CD14-positive monocyte (primary cell): ENCODE results near the gene ERG. TPM values are rescaled to one million over a fixed set of nuclear protein-coding genes. Genes with fewer than 3 reads are reported as not detected.

ENCODE experiments used
- DNase-seq, 3 donors: peaks; one replicate each; pipeline ENCODE4 v3.0.0-alpha.2; 2011 to 2022
- H2AFZ ChIP-seq: 2 replicates; pipeline ENCODE4 v1.6.0; 2012; ENCODE audit warnings: mild to moderate bottlenecking, low read depth, low read length, inconsistent platforms; ENCODE audit not compliant: insufficient read depth, poor library complexity, severe bottlenecking
- H3K27ac ChIP-seq, 2 donors: 1 replicate in 1 of 2; 2 replicates in 1 of 2; pipeline ENCODE4 v1.5.1; 2012 to 2013; ENCODE audit warnings: low read length in 2 of 2, control low read depth in 1 of 2, inconsistent platforms in 1 of 2, low read depth in 1 of 2, mild to moderate bottlenecking in 1 of 2
- H3K27me3 ChIP-seq, 2 donors: one replicate each; pipeline versions ENCODE4 v1.6.0 to v1.6.1; 2011 to 2013; ENCODE audit warnings: low read length in 2 of 2; ENCODE audit not compliant: control insufficient read depth in 2 of 2, insufficient read depth in 2 of 2
- H3K36me3 ChIP-seq, 2 donors: replicated peaks in 1 of 2; 1 replicate in 1 of 2; 2 replicates in 1 of 2; pipeline versions ENCODE4 v1.5.1 to v1.6.1; 2012 to 2013; ENCODE audit warnings: low read length in 2 of 2, control low read depth in 1 of 2, inconsistent platforms in 1 of 2, mild to moderate bottlenecking in 1 of 2; ENCODE audit not compliant: insufficient read depth in 2 of 2, control insufficient read depth in 1 of 2
- H3K4me1 ChIP-seq, 2 donors: 1 replicate in 1 of 2; 2 replicates in 1 of 2; pipeline versions ENCODE4 v1.5.1 to v1.6.1; 2012 to 2013; ENCODE audit warnings: low read length in 2 of 2, control low read depth in 1 of 2, inconsistent platforms in 1 of 2, mild to moderate bottlenecking in 1 of 2, moderate library complexity in 1 of 2; ENCODE audit not compliant: insufficient read depth in 2 of 2, control insufficient read depth in 1 of 2
- H3K4me2 ChIP-seq: replicated peaks from 2 replicates; pipeline ENCODE3; 2012; ENCODE audit warnings: low read length, moderate library complexity, mild to moderate bottlenecking; ENCODE audit not compliant: poor library complexity, severe bottlenecking; ENCODE audit errors: extremely low read depth
- H3K4me3 ChIP-seq, 3 experiments: fragments of 200-600 bp in 1 of 3; sonication (generic) in 1 of 3; replicated peaks in 1 of 3; 1 replicate in 2 of 3; 2 replicates in 1 of 3; pipeline ENCODE4 v1.5.1; 2011 to 2013; ENCODE audit warnings: low read length in 3 of 3, mild to moderate bottlenecking in 3 of 3, control low read depth in 2 of 3, low read depth in 2 of 3, inconsistent platforms in 1 of 3, moderate library complexity in 1 of 3
- H3K79me2 ChIP-seq: 2 replicates; pipeline ENCODE4 v1.6.0; 2012; ENCODE audit warnings: mild to moderate bottlenecking, control low read depth, inconsistent platforms, low read length, moderate library complexity; ENCODE audit not compliant: insufficient read depth
- H3K9ac ChIP-seq: 2 replicates; pipeline ENCODE4 v1.6.0; 2017; ENCODE audit warnings: low read length, mild to moderate bottlenecking; ENCODE audit not compliant: insufficient read depth, poor library complexity, severe bottlenecking
- H3K9me3 ChIP-seq, 2 donors: replicated peaks in 1 of 2; 1 replicate in 1 of 2; 2 replicates in 1 of 2; pipeline versions ENCODE4 v1.5.1 to v1.6.1; 2012 to 2013; ENCODE audit warnings: low read length in 2 of 2, control low read depth in 1 of 2; ENCODE audit not compliant: control insufficient read depth in 1 of 2, insufficient read depth in 1 of 2
- H4K20me1 ChIP-seq: 2 replicates; pipeline ENCODE4 v1.6.0; 2012; ENCODE audit warnings: mild to moderate bottlenecking, low read length, control low read depth, moderate library complexity; ENCODE audit not compliant: insufficient read depth
- H3K27ac Mint-ChIP-seq, 7 donors: one replicate each; pipeline ENCODE4 v1.8.0; 2020; ENCODE audit warnings: mild to moderate bottlenecking in 7 of 7, mixed read lengths in 7 of 7, moderate library complexity in 6 of 7, inconsistent platforms in 2 of 7
- H3K27me3 Mint-ChIP-seq, 3 donors: one replicate each; pipeline ENCODE4 v1.8.0; 2021 to 2022; ENCODE audit warnings: low read depth in 3 of 3, mild to moderate bottlenecking in 3 of 3, mixed read lengths in 3 of 3, moderate library complexity in 3 of 3, inconsistent platforms in 1 of 3
- H3K36me3 Mint-ChIP-seq, 2 donors: one replicate each; pipeline ENCODE4 v1.8.0; 2020; ENCODE audit warnings: mixed read lengths in 2 of 2, inconsistent platforms in 1 of 2, mild to moderate bottlenecking in 1 of 2
- H3K4me1 Mint-ChIP-seq: one replicate; pipeline ENCODE4 v1.8.0; 2020; ENCODE audit warnings: mild to moderate bottlenecking, mixed read lengths
- H3K4me3 Mint-ChIP-seq, 2 donors: one replicate each; pipeline ENCODE4 v1.8.0; 2020; ENCODE audit warnings: mild to moderate bottlenecking in 2 of 2, mixed read lengths in 2 of 2, moderate library complexity in 1 of 2
- H3K9me3 Mint-ChIP-seq, 7 donors: one replicate each; pipeline ENCODE4 v1.8.0; 2020 to 2022; ENCODE audit warnings: mixed read lengths in 7 of 7, mild to moderate bottlenecking in 6 of 7, moderate library complexity in 6 of 7, inconsistent platforms in 2 of 7
- WGBS: methylation state at CpG from one replicate; pipeline ENCODE4 v1.1.5; 2013; ENCODE audit warnings: missing lambda C conversion rate; ENCODE audit not compliant: insufficient coverage; 5-methylcytosine and 5-hydroxymethylcytosine counted together
- intact Hi-C, 2 donors: fragments of 100-400 bp; cut with micrococcal nuclease; formaldehyde crosslinking; loops; one replicate each; pipeline versions ENCODE4 v1.15.0 to v1.15.1; 2023
- polyA plus RNA-seq, 3 donors: library from polyadenylated mRNA; depleted of rRNA in 1 of 3; unstranded in 2 of 3; stranded (reverse) in 1 of 3; fragments of 300-500 nt in 2 of 3; fragments of >200 nt in 1 of 3; fragmentation: Illumina TruSeq in 2 of 3; gene quantifications; 1 replicate in 2 of 3; 2 replicates in 1 of 3; pipeline ENCODE4 v1.2.3, GENCODE V29; 2012 to 2021
- TF ChIP-seq, protein P1 (sequence below): fragments of 200-600 bp; IDR thresholded peaks from one replicate; pipeline ENCODE4 v1.8.0; 2022; ENCODE audit warnings: antibody characterized with exemption, mild to moderate bottlenecking

Gene ERG
- polyA plus RNA-seq, 3 donors: 0.16 to 0.22 TPM; not detected in 1

DNA sequence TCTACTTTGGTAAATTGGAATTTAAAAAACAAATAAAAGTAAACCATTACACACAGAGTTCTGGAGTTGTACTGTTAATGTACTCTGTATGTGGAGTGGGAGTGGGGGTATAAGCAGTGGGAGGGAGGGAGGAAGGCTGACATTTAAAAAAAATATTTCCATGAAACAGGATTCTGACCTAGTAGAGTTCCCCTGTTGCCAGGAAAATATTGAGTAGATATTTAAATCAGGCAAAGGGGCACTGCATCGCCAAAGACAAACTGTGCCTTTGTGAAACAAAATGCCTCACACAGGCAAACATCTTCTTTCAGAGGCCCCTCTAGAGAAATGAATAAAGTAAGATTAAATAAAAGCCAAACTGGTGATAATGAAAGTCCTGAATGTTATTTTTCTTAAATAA, 87.8 kb downstream of the ERG start:
- intact Hi-C loops: no loop called here
- H3K9me3 Mint-ChIP-seq: peaks cover 0 to 6% (median 2%) of the 10 kb centered on the region in 7 donors
- H3K4me1 ChIP-seq: peaks cover 2 to 6% of the 10 kb centered on the region in 2 donors
- H3K27me3 Mint-ChIP-seq: no peaks in the 10 kb centered on the region
- no peak for DNase-seq
- H3K4me1 Mint-ChIP-seq: peaks cover 19% of the 10 kb centered on the region
- no peak overlapping the region for H3K27ac ChIP-seq
- no peak overlapping the region for H3K4me3 Mint-ChIP-seq
- H3K9me3 ChIP-seq: peaks cover 0 to 4% of the 10 kb centered on the region in 2 donors
- peaks cover 0 to 3% of the 10 kb centered on the region in 2 donors for H3K36me3 Mint-ChIP-seq
- H2AFZ ChIP-seq: no peak overlapping the region
- no peak overlapping the region for H3K27ac Mint-ChIP-seq
- H3K79me2 ChIP-seq: no peaks in the 10 kb centered on the region
- no CpG with 5 or more reads among the region's 1 CpG for WGBS
- no peaks in the 10 kb centered on the region for H3K36me3 ChIP-seq
- no peak overlapping the region for H3K9ac ChIP-seq
- no peak overlapping the region for H3K4me3 ChIP-seq
- no peak overlapping the region for H3K4me2 ChIP-seq
- TF ChIP-seq, protein P1, sequence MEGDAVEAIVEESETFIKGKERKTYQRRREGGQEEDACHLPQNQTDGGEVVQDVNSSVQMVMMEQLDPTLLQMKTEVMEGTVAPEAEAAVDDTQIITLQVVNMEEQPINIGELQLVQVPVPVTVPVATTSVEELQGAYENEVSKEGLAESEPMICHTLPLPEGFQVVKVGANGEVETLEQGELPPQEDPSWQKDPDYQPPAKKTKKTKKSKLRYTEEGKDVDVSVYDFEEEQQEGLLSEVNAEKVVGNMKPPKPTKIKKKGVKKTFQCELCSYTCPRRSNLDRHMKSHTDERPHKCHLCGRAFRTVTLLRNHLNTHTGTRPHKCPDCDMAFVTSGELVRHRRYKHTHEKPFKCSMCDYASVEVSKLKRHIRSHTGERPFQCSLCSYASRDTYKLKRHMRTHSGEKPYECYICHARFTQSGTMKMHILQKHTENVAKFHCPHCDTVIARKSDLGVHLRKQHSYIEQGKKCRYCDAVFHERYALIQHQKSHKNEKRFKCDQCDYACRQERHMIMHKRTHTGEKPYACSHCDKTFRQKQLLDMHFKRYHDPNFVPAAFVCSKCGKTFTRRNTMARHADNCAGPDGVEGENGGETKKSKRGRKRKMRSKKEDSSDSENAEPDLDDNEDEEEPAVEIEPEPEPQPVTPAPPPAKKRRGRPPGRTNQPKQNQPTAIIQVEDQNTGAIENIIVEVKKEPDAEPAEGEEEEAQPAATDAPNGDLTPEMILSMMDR: no peak
- H4K20me1 ChIP-seq: no peaks in the 10 kb centered on the region
- no peaks in the 10 kb centered on the region for H3K27me3 ChIP-seq

DNA sequence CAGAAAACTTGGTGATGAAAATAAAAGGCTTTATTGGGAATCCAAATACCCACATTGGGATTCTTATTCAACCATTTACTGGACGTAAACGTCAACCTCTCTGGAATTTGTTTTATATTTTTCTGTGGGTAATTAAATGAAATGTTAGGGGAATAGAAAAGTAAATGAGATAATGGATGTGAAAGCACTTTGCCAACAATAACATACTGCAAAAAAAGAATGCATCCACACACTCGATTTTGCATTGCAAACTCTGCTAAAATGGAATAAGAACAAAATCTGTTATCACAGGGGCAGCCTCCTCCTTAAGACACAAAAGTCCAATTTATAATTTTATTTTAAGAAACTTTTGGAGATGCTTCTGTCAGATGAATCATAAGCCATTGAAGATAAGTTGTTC, 88.4 kb downstream of the ERG start:
- H3K27ac ChIP-seq: no peak overlapping the region
- H3K27me3 ChIP-seq: no peaks in the 10 kb centered on the region
- H3K27me3 Mint-ChIP-seq: no peaks in the 10 kb centered on the region
- H3K36me3 ChIP-seq: no peaks in the 10 kb centered on the region
- no CpG with 5 or more reads among the region's 3 CpGs for WGBS
- H3K9me3 Mint-ChIP-seq: peaks cover 0 to 6% (median 2%) of the 10 kb centered on the region in 7 donors
- H4K20me1 ChIP-seq: no peaks in the 10 kb centered on the region
- peaks cover 19% of the 10 kb centered on the region for H3K4me1 Mint-ChIP-seq
- no peak overlapping the region for H2AFZ ChIP-seq
- H3K4me3 ChIP-seq: no peak overlapping the region
- peaks cover 2 to 6% of the 10 kb centered on the region in 2 donors for H3K4me1 ChIP-seq
- H3K27ac Mint-ChIP-seq: no peak overlapping the region
- peaks cover 0 to 4% of the 10 kb centered on the region in 2 donors for H3K9me3 ChIP-seq
- no peak overlapping the region for H3K4me2 ChIP-seq
- no peak for DNase-seq
- no peaks in the 10 kb centered on the region for H3K79me2 ChIP-seq
- no peak overlapping the region for H3K4me3 Mint-ChIP-seq
- peaks cover 0 to 3% of the 10 kb centered on the region in 2 donors for H3K36me3 Mint-ChIP-seq
- TF ChIP-seq, protein P1: no peak
- intact Hi-C loops: no loop called here
- no peak overlapping the region for H3K9ac ChIP-seq
